ENCODE results near the gene PRIMA1.

The PRIMA1 gene

DNA sequence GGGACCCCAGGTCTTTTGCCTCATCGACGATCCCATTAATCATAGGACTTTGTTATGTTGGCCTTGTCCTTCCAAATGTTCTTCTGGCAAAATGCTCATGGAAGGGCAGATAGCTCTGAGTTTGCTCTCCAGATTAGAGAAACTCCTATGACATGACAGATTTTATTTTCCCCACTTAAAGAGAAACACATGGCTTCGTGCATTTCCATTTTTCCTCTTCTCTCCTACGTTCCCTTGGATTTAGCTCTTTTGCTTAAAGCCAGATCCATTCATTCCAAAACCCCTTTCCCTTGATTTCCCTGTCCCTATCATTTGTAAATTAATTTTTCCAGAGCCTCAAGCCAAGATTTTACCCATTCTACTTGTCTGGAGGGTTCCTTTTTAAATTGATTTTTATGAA is 2.9 kb downstream of the PRIMA1 start:
- TF ChIP-seq GATA2 (IDR thresholded peaks at IDR 0.05; ENCODE audit: low read depth, low read length): no peak
- no peak for TF ChIP-seq GATA3 (IDR thresholded peaks at IDR 0.05; ENCODE audit: low read depth, low read length)

GRCh38 chr14:93784878-93785277 is 3.4 kb downstream of the PRIMA1 start:
- TF ChIP-seq GATA2 (IDR thresholded peaks at IDR 0.05; ENCODE audit: low read depth, low read length): no peak
- no peak for TF ChIP-seq GATA3 (IDR thresholded peaks at IDR 0.05; ENCODE audit: low read depth, low read length)

GRCh38 chr14:93780813-93781400 is 7.4 kb downstream of the PRIMA1 start:
- TF ChIP-seq GATA2 (IDR thresholded peaks at IDR 0.05; ENCODE audit: low read depth, low read length): no peak
- no peak for TF ChIP-seq GATA3 (IDR thresholded peaks at IDR 0.05; ENCODE audit: low read depth, low read length)

GRCh38 chr14:93778856-93779629 is 9.2 kb downstream of the PRIMA1 start:
- TF ChIP-seq GATA3 (IDR thresholded peaks at IDR 0.05; ENCODE audit: low read depth, low read length) (no peak), GATA2 (IDR thresholded peaks at IDR 0.05; ENCODE audit: low read depth, low read length) (no peak)

GRCh38 chr14:93778453-93778852 is 9.8 kb downstream of the PRIMA1 start:
- TF ChIP-seq GATA3 (IDR thresholded peaks at IDR 0.05; ENCODE audit: low read depth, low read length) (no peak), GATA2 (IDR thresholded peaks at IDR 0.05; ENCODE audit: low read depth, low read length) (no peak)

- TF ChIP-seq GATA3 (IDR thresholded peaks at IDR 0.05; ENCODE audit: low read depth, low read length): no peak
- no peak for TF ChIP-seq GATA2 (IDR thresholded peaks at IDR 0.05; ENCODE audit: low read depth, low read length)
Observed at GRCh38 chr14:93775744-93776143, 12.5 kb downstream of the PRIMA1 start.

- no peak for TF ChIP-seq GATA2 (IDR thresholded peaks at IDR 0.05; ENCODE audit: low read depth, low read length)
- TF ChIP-seq GATA3 (IDR thresholded peaks at IDR 0.05; ENCODE audit: low read depth, low read length): no peak
Observed at GRCh38 chr14:93775158-93775557, 13.1 kb downstream of the PRIMA1 start.

- TF ChIP-seq GATA3 (IDR thresholded peaks at IDR 0.05; ENCODE audit: low read depth, low read length) (no peak), GATA2 (IDR thresholded peaks at IDR 0.05; ENCODE audit: low read depth, low read length) (no peak)
Observed at GRCh38 chr14:93772263-93772662, 16.0 kb downstream of the PRIMA1 start.

GRCh38 chr14:93765970-93766369 is 22.3 kb downstream of the PRIMA1 start:
- no peak for TF ChIP-seq GATA3 (IDR thresholded peaks at IDR 0.05; ENCODE audit: low read depth, low read length)
- TF ChIP-seq GATA2 (IDR thresholded peaks at IDR 0.05; ENCODE audit: low read depth, low read length): no peak

DNA sequence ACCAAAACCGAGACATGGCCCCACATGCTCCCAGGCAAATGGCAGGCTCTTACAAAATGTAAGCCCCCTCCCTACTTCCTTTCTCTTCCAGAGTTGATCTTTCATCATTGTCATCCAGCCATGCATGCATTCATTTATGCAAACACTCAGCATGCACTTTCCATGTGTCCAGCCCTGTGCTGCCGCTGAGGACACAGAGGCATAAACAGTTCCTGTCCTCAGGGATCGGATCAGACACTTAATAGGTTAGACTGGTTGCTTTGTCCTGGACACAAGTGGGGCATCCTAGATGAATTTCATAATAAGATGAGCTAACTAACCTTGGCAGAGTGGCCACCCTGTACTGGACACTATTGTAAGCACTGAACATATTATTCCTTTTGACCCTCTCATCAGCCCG is 23.1 kb downstream of the PRIMA1 start:
- no peak for TF ChIP-seq GATA2 (IDR thresholded peaks at IDR 0.05; ENCODE audit: low read depth, low read length)
- TF ChIP-seq GATA3 (IDR thresholded peaks at IDR 0.05; ENCODE audit: low read depth, low read length): no peak

GRCh38 chr14:93764211-93764659 is 24.1 kb downstream of the PRIMA1 start:
- TF ChIP-seq GATA2 (IDR thresholded peaks at IDR 0.05; ENCODE audit: low read depth, low read length) (no peak), GATA3 (IDR thresholded peaks at IDR 0.05; ENCODE audit: low read depth, low read length) (no peak)

GRCh38 chr14:93759719-93760307 is 28.5 kb downstream of the PRIMA1 start:
- TF ChIP-seq GATA3 (IDR thresholded peaks at IDR 0.05; ENCODE audit: low read depth, low read length) (no peak), GATA2 (IDR thresholded peaks at IDR 0.05; ENCODE audit: low read depth, low read length) (no peak)

DNA sequence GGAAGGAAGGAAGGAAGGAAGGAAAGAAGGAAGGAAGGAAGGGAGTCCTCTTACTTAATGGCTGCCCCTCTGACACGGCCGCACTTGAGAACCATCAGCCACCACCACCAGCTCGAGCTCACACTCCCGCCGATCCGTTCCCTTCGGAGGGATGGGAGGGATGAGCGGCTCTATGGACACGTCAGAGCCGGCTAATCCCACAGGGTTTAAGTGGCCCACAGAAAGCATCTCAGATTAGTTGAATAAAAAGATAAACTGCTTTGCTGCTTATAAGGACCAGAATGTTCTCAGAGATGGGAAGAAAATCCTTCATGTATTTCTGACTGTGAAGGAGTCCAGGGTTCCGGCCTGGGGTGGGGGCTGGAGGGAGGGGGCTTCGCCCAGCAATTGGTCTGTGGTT is 31.1 kb downstream of the PRIMA1 start:
- TF ChIP-seq GATA2 (IDR thresholded peaks at IDR 0.05; ENCODE audit: low read depth, low read length) (no peak), GATA3 (IDR thresholded peaks at IDR 0.05; ENCODE audit: low read depth, low read length) (no peak)

DNA sequence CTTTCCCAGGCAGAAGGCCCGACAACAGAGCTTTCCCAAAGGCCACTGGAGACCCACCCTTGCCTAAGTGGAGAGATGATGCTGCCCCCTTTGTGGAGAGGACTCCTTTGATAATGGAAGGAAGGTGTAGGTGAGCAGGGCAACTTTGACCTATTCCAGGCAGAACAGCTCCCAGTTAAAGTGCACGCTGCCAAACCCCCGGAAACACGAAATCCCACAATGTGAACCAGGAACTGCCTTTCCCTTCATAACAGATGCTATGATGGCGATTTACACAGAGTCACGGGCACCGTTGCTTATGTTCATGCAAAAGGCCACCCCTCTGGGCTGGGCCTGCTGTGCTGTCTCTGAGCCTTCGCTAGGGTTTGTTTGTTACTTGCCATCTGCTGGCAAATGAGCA is 34.6 kb downstream of the PRIMA1 start:
- TF ChIP-seq GATA3 (IDR thresholded peaks at IDR 0.05; ENCODE audit: low read depth, low read length): no peak
- no peak for TF ChIP-seq GATA2 (IDR thresholded peaks at IDR 0.05; ENCODE audit: low read depth, low read length)
